HEK293 (cell line): ENCODE measurements around the gene ZNF594.
"Not testable (repeated sequence)": the region's sequence is repeated elsewhere in the genome, so short reads cannot be mapped to it uniquely, and the experiment has no call there.

ENCODE experiments used
- CTCF ChIP-seq: fragments of 450-650 bp; formaldehyde crosslinking; IDR thresholded peaks from 2 replicates; pipeline ENCODE4 v1.5.1; 2016; ENCODE audit warnings: missing biosample characterization, missing genetic modification characterization
- PRDM4 ChIP-seq: fragments of 450-650 bp; formaldehyde crosslinking; IDR thresholded peaks from 2 replicates; pipeline ENCODE4 v1.5.1; 2017; ENCODE audit warnings: missing biosample characterization, missing genetic modification characterization
- SALL2 ChIP-seq: fragments of 450-650 bp; formaldehyde crosslinking; IDR thresholded peaks from 2 replicates; pipeline ENCODE4 v1.5.0; 2017; ENCODE audit warnings: missing biosample characterization, mild to moderate bottlenecking, missing genetic modification characterization, borderline replicate concordance
- ZBTB8A ChIP-seq: fragments of 450-650 bp; formaldehyde crosslinking; IDR thresholded peaks from 2 replicates; pipeline ENCODE4 v1.5.1; 2016; ENCODE audit warnings: missing biosample characterization, missing genetic modification characterization
- ZNF133 ChIP-seq: fragments of 450-650 bp; formaldehyde crosslinking; IDR thresholded peaks from 2 replicates; pipeline ENCODE4 v1.5.1; 2016; ENCODE audit warnings: missing biosample characterization, missing genetic modification characterization
- ZNF2 ChIP-seq: fragments of 450-650 bp; formaldehyde crosslinking; IDR thresholded peaks from 2 replicates; pipeline ENCODE4 v1.5.1; 2016; ENCODE audit warnings: missing biosample characterization, missing genetic modification characterization
- ZNF341 ChIP-seq: fragments of 450-650 bp; formaldehyde crosslinking; IDR thresholded peaks from 2 replicates; pipeline ENCODE4; 2016; ENCODE audit warnings: low read depth, missing biosample characterization, missing genetic modification characterization
- ZNF513 ChIP-seq: fragments of 450-650 bp; IDR thresholded peaks from 2 replicates; pipeline ENCODE4 v1.5.1; 2018; ENCODE audit warnings: missing biosample characterization, missing genetic modification characterization

DNA sequence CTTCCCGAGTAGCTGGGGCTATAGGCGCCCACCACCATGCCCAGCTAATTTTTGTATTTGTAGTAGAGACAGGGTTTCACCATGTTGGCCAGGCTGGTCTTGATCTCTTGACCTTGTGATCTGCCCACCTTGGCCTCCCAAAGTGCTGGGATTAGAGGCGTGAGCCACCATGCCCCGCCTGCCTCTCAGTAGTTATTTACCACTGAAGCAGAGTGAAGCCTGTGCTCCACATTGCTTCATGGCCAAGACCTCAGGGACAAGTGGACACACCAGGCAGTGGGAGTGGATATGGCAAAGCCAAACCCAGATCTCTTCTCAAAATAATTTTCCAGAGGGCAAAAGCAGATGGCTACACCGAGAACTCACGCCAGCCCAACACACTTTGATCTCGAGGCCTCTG, 41.8 kb upstream of the ZNF594 start:
- TF ChIP-seq ZNF513; ZNF133; PRDM4 (tag by site-specific recombination); SALL2; CTCF (tag by site-specific recombination); ZNF341 (tag by site-specific recombination); ZNF2 (tag by site-specific recombination); ZBTB8A: not testable (repeated sequence)
